OCI-LY7 (cell line): ENCODE data around the gene FAM13A. TPM values are rescaled to one million over a fixed set of nuclear protein-coding genes. Genes with fewer than 3 reads are reported as not detected.

Source experiments
- BruUV-seq: library from RNA; stranded (reverse); fragments of 400-500 nt; replicated peaks from 2 replicates; lab custom pipeline; 2021; lab: Mats Ljungman, UMichigan
- CTCF ChIA-PET: fragments of 300-600 bp; sonication (Branson Sonifier 250); formaldehyde crosslinking; loops from one replicate; lab custom pipeline; 2022; ENCODE audit warnings: antibody characterized with exemption; ENCODE audit not compliant: unreplicated experiment; lab: Charles Lee
- POLR2A ChIA-PET: fragments of 300-600 bp; sonication (Branson Sonifier 250); formaldehyde crosslinking; loops from one replicate; lab custom pipeline; 2022; ENCODE audit warnings: antibody characterized with exemption; lab: Charles Lee
- DNase-seq: peaks from one replicate; pipeline ENCODE4 v3.0.0-alpha.2; 2015; ENCODE audit warnings: low spot score
- H2AFZ ChIP-seq: fragments of 200-600 bp; sonication (generic), shearing (Covaris generic); 2 replicates; pipeline ENCODE4 v1.6.1; 2014; ENCODE audit warnings: mild to moderate bottlenecking, antibody characterized with exemption, low read length, moderate library complexity
- H3K27ac ChIP-seq: fragments of 200-600 bp; sonication (generic); 2 replicates; pipeline ENCODE4 v1.5.1; 2014; ENCODE audit warnings: mixed run types, low read depth, mild to moderate bottlenecking, moderate library complexity, low read length, inconsistent platforms; ENCODE audit not compliant: poor library complexity, severe bottlenecking
- H3K36me3 ChIP-seq: fragments of 200-600 bp; sonication (generic); 2 replicates; pipeline ENCODE4 v1.6.1; 2014; ENCODE audit warnings: mild to moderate bottlenecking, antibody characterized with exemption, low read length, moderate library complexity, mixed read lengths; ENCODE audit not compliant: insufficient read depth
- H3K4me1 ChIP-seq: fragments of 200-600 bp; sonication (generic); 2 replicates; pipeline ENCODE4 v1.5.1; 2014; ENCODE audit warnings: mild to moderate bottlenecking, low read length; ENCODE audit not compliant: insufficient read depth, poor library complexity, severe bottlenecking
- H3K4me2 ChIP-seq: fragments of 200-600 bp; sonication (generic); 2 replicates; pipeline ENCODE4 v1.6.1; 2014; ENCODE audit warnings: mild to moderate bottlenecking, low read length
- H3K4me3 ChIP-seq: fragments of 200-600 bp; sonication (generic); 2 replicates; pipeline ENCODE4 v1.5.1; 2014; ENCODE audit warnings: mild to moderate bottlenecking, low read depth, low read length; ENCODE audit not compliant: poor library complexity, severe bottlenecking
- H3K79me2 ChIP-seq: fragments of 200-600 bp; sonication (generic); 2 replicates; pipeline ENCODE4 v1.6.1; 2016; ENCODE audit warnings: low read depth, mild to moderate bottlenecking, low read length, moderate library complexity, mixed read lengths; ENCODE audit not compliant: insufficient read depth
- H3K9me2 ChIP-seq: fragments of 200-600 bp; sonication (generic); 2 replicates; pipeline ENCODE4 v1.6.1; 2016; ENCODE audit warnings: mild to moderate bottlenecking, low read length, mixed read lengths; ENCODE audit not compliant: insufficient read depth
- H3K9me3 ChIP-seq: fragments of 200-600 bp; sonication (generic); 2 replicates; pipeline ENCODE4 v1.6.1; 2014; ENCODE audit warnings: mild to moderate bottlenecking, mixed run types, low read length, mixed read lengths
- H4K20me1 ChIP-seq: fragments of 200-600 bp; sonication (generic); 2 replicates; pipeline ENCODE4 v1.6.1; 2014; ENCODE audit warnings: mild to moderate bottlenecking, antibody characterized with exemption, low read length, moderate library complexity, mixed read lengths; ENCODE audit not compliant: insufficient read depth
- CTCF ChIP-seq: fragments of 200-600 bp; sonication (generic); conservative IDR thresholded peaks from 2 replicates; pipeline ENCODE4 v1.5.1; 2014; ENCODE audit warnings: mild to moderate bottlenecking, antibody characterized with exemption, low read length, moderate library complexity, mixed read lengths
- EZH2phosphoT487 ChIP-seq: fragments of 200-600 bp; sonication (generic); IDR thresholded peaks from 2 replicates; pipeline ENCODE4 v1.6.1; 2018; ENCODE audit warnings: low read depth, borderline replicate concordance, mild to moderate bottlenecking, mixed run types, antibody characterized with exemption, low read length, moderate library complexity, mixed read lengths
- intact Hi-C: fragments of 100-400 bp; cut with micrococcal nuclease; formaldehyde crosslinking; loops from one replicate; pipeline ENCODE4 v1.10.0; 2022; ENCODE audit not compliant: unreplicated experiment
- total RNA-seq, 2 experiments: library from RNA; depleted of rRNA in 1 of 2; stranded (reverse); fragments of >200 nt in 1 of 2; shearing (Covaris generic) in 1 of 2; gene quantifications; 2 replicates each; pipeline ENCODE4 v1.2.3, GENCODE V29; 2014 to 2022

Gene FAM13A
- total RNA-seq, 2 experiments from 2014 or later = not detected

- intact Hi-C loops = no loop called here
- TF ChIP-seq EZH2phosphoT487 = no peak
- TF ChIP-seq CTCF = no peak
- H3K9me2 ChIP-seq = no peaks in the 10 kb centered on the region
- no peak overlapping the region for H3K4me2 ChIP-seq
- H3K4me1 ChIP-seq = no peaks in the 10 kb centered on the region
- H3K4me3 ChIP-seq = no peak overlapping the region
- no peaks in the 10 kb centered on the region for H3K36me3 ChIP-seq
- no peaks in the 10 kb centered on the region for H4K20me1 ChIP-seq
- no peak overlapping the region for H2AFZ ChIP-seq
- no peaks in the 10 kb centered on the region for H3K9me3 ChIP-seq
- no peaks in the 10 kb centered on the region for H3K79me2 ChIP-seq
- POLR2A ChIA-PET = interaction anchor here (0.5 kb wide), 1 partner anchor 553 kb away, joined by 5 read pairs; no protein-coding TSS in a partner anchor
- CTCF ChIA-PET = no interaction called here
- H3K27ac ChIP-seq = no peak overlapping the region
- no peak for DNase-seq
- BruUV-seq = no TSS peak
These were observed 20.4 kb downstream of the FAM13A start for GRCh38 chr4:89036535-89036934.

- Histone ChIP-seq H3K27ac (no peak overlapping the region), H3K36me3 (no peaks in the 10 kb centered on the region), H2AFZ (no peak overlapping the region), H3K79me2 (no peaks in the 10 kb centered on the region), H3K4me3 (no peak overlapping the region), H3K4me2 (no peak overlapping the region), H3K9me3 (no peaks in the 10 kb centered on the region), H4K20me1 (no peaks in the 10 kb centered on the region), H3K4me1 (no peaks in the 10 kb centered on the region), H3K9me2 (no peaks in the 10 kb centered on the region)
- BruUV-seq = no TSS peak
- intact Hi-C loops = no loop called here
- ChIA-PET CTCF (no interaction called here), POLR2A (interaction anchor here (0.7 to 0.8 kb wide), 2 partner anchors 9 to 73 kb away, joined by 3 to 6 read pairs; no protein-coding TSS in a partner anchor)
- no peak for TF ChIP-seq EZH2phosphoT487
- no peak for TF ChIP-seq CTCF
- DNase-seq = no peak
These were observed 25.7 kb downstream of the FAM13A start for GRCh38 chr4:89031272-89031671.

GRCh38 chr4:89029591-89029990 lies 27.4 kb downstream of the FAM13A start:
- POLR2A ChIA-PET = no interaction called here
- H4K20me1 ChIP-seq = no peaks in the 10 kb centered on the region
- intact Hi-C loops = no loop called here
- H3K4me2 ChIP-seq = no peak overlapping the region
- H3K4me1 ChIP-seq = no peaks in the 10 kb centered on the region
- CTCF ChIA-PET = no interaction called here
- H3K36me3 ChIP-seq = no peaks in the 10 kb centered on the region
- no peak overlapping the region for H2AFZ ChIP-seq
- no TSS peak for BruUV-seq
- H3K9me3 ChIP-seq = no peaks in the 10 kb centered on the region
- H3K4me3 ChIP-seq = no peak overlapping the region
- TF ChIP-seq EZH2phosphoT487 (no peak), CTCF (no peak)
- no peaks in the 10 kb centered on the region for H3K9me2 ChIP-seq
- H3K79me2 ChIP-seq = no peaks in the 10 kb centered on the region
- H3K27ac ChIP-seq = no peak overlapping the region
- no peak for DNase-seq
